Measurements from ENCODE around the gene HELQ. TPM values are rescaled to one million over a fixed set of nuclear protein-coding genes. Genes with fewer than 3 reads are reported as not detected.

Gene HELQ
- total and polyA plus RNA-seq, 2 of the 13 experiments (the other 11 are each of a cell fraction or from before 2014, with no cell fraction given) = 6.6 to 10.8 TPM

DNA sequence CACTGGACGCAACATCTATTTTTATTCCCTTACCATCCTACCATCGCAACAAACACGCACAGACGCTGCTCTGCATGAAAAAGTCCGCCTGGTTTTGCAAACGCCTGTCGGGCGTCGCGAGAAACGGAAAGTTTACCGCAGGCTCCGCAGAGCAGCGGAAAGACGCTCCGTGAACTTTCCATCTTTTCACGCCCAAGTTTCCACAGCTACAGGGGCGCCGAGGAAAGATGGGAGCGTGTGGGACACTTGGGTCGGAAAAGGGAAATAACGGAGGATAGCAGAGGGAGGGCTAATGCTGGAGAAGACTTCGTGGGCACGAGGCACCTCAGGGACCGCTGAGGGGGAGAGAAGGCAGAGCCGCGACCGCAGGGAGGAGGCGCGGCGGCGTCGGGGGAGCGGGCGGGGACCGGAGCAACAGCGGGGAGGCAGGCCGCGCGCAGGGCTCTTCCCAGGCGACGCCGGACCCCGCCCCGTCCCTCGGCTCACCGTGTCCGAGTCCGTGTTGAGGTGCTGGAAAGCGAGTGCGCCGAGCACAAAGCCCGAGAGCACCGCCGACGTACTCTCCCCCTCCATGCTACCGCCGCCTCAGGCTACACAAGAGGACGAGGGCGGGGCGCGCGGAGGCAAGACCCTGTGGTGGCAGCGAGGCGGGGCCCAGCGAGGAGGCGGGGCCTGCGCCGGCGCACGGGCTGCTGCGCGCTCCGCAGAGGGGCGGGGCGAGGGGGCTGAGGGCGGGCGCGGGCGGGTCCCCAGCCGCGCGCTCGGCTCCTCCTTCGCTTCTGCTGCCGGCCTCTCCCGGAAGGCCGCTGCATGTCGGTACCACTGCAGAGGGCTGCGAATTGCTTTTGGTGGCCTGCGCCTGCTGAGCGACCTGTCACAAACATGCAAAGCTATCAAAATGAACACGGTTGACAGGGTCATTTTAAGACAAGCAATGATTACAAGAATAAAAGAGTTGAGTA, 29.2 kb upstream of the HELQ start, which contains the start of gene ABRAXAS1 (continued):
- TF ChIP-seq, protein P1, sequence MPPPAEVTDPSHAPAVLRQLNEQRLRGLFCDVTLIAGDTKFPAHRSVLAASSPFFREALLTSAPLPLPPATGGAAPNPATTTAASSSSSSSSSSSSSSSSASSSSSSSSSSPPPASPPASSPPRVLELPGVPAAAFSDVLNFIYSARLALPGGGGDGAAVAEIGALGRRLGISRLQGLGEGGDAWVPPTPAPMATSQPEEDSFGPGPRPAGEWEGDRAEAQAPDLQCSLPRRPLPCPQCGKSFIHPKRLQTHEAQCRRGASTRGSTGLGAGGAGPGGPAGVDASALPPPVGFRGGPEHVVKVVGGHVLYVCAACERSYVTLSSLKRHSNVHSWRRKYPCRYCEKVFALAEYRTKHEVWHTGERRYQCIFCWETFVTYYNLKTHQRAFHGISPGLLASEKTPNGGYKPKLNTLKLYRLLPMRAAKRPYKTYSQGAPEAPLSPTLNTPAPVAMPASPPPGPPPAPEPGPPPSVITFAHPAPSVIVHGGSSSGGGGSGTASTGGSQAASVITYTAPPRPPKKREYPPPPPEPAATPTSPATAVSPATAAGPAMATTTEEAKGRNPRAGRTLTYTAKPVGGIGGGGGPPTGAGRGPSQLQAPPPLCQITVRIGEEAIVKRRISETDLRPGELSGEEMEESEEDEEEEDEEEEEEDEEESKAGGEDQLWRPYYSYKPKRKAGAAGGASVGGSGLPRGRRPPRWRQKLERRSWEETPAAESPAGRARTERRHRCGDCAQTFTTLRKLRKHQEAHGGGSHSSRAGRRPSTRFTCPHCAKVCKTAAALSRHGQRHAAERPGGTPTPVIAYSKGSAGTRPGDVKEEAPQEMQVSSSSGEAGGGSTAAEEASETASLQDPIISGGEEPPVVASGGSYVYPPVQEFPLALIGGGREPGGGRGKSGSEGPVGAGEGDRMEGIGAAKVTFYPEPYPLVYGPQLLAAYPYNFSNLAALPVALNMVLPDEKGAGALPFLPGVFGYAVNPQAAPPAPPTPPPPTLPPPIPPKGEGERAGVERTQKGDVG (CRISPR knock-in tag; IDR thresholded peaks at IDR 0.05; ENCODE audit: borderline replicate concordance) = no peak
- TF ChIP-seq KLF11 (CRISPR knock-in tag; IDR thresholded peaks at IDR 0.05) = no peak
- no peak for TF ChIP-seq ZNF773 (CRISPR knock-in tag; IDR thresholded peaks at IDR 0.05; ENCODE audit: borderline replicate concordance)
- TF ChIP-seq, protein P2, sequence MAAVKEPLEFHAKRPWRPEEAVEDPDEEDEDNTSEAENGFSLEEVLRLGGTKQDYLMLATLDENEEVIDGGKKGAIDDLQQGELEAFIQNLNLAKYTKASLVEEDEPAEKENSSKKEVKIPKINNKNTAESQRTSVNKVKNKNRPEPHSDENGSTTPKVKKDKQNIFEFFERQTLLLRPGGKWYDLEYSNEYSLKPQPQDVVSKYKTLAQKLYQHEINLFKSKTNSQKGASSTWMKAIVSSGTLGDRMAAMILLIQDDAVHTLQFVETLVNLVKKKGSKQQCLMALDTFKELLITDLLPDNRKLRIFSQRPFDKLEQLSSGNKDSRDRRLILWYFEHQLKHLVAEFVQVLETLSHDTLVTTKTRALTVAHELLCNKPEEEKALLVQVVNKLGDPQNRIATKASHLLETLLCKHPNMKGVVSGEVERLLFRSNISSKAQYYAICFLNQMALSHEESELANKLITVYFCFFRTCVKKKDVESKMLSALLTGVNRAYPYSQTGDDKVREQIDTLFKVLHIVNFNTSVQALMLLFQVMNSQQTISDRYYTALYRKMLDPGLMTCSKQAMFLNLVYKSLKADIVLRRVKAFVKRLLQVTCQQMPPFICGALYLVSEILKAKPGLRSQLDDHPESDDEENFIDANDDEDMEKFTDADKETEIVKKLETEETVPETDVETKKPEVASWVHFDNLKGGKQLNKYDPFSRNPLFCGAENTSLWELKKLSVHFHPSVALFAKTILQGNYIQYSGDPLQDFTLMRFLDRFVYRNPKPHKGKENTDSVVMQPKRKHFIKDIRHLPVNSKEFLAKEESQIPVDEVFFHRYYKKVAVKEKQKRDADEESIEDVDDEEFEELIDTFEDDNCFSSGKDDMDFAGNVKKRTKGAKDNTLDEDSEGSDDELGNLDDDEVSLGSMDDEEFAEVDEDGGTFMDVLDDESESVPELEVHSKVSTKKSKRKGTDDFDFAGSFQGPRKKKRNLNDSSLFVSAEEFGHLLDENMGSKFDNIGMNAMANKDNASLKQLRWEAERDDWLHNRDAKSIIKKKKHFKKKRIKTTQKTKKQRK (IDR thresholded peaks at IDR 0.05; ENCODE audit: low read length) = no peak
- no peak for TF ChIP-seq TBL1XR1 (IDR thresholded peaks at IDR 0.05; ENCODE audit: borderline replicate concordance, low read length, partially characterized antibody)
- no peak for TF ChIP-seq HOXA7 (CRISPR knock-in tag; IDR thresholded peaks at IDR 0.05)
- peak; percentile 85; the same call in 1 of the 2 replicates for TF ChIP-seq MYC (CRISPR knock-in tag; IDR thresholded peaks at IDR 0.05; ENCODE audit: borderline replicate concordance)
- TF ChIP-seq ZFAT (CRISPR knock-in tag; conservative IDR thresholded peaks at IDR 0.05) = no peak
- no peak for TF ChIP-seq JDP2 (CRISPR knock-in tag; IDR thresholded peaks at IDR 0.05; ENCODE audit: borderline replicate concordance)
- TF ChIP-seq TEAD3 (CRISPR knock-in tag; optimal IDR thresholded peaks at IDR 0.05; ENCODE audit: borderline replicate concordance) = peak; percentile 12
- no peak for TF ChIP-seq ZNF232 (CRISPR knock-in tag; IDR thresholded peaks at IDR 0.05; ENCODE audit: borderline replicate concordance)
- TF ChIP-seq ZFP62 (CRISPR knock-in tag; IDR thresholded peaks at IDR 0.05) = no peak
- TF ChIP-seq ZNF549 (CRISPR knock-in tag; IDR thresholded peaks at IDR 0.05) = no peak
- TF ChIP-seq PRPF4 (IDR thresholded peaks at IDR 0.05; ENCODE audit: low read depth, low read length, poor library complexity, severe bottlenecking) = no peak
- TF ChIP-seq, protein P3, sequence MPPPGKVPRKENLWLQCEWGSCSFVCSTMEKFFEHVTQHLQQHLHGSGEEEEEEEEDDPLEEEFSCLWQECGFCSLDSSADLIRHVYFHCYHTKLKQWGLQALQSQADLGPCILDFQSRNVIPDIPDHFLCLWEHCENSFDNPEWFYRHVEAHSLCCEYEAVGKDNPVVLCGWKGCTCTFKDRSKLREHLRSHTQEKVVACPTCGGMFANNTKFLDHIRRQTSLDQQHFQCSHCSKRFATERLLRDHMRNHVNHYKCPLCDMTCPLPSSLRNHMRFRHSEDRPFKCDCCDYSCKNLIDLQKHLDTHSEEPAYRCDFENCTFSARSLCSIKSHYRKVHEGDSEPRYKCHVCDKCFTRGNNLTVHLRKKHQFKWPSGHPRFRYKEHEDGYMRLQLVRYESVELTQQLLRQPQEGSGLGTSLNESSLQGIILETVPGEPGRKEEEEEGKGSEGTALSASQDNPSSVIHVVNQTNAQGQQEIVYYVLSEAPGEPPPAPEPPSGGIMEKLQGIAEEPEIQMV (CRISPR knock-in tag; IDR thresholded peaks at IDR 0.05; ENCODE audit: low read depth) = peak; percentile 72; the same call in 1 of the 2 replicates
- 0 out of 2 replicates have a peak, but pooled peaks have one; percentile 79 for TF ChIP-seq SMAD1 (CRISPR knock-in tag; IDR thresholded peaks at IDR 0.05; ENCODE audit: borderline replicate concordance, low read depth)
- no peak; the same call in 1 of the 2 replicates for TF ChIP-seq ZFP82 (CRISPR knock-in tag; IDR thresholded peaks at IDR 0.05; ENCODE audit: borderline replicate concordance)
- TF ChIP-seq ZNF451 (CRISPR knock-in tag; IDR thresholded peaks at IDR 0.05) = 0 out of 2 replicates have a peak, but pooled peaks have one; percentile 83
- TF ChIP-seq MIER2 (CRISPR knock-in tag; IDR thresholded peaks at IDR 0.05) = no peak; the same call in 1 of the 2 replicates
- peak; percentile 91; the same call in 1 of the 2 replicates for TF ChIP-seq ZNF879 (CRISPR knock-in tag; IDR thresholded peaks at IDR 0.05)
- peak; percentile 70; the same call in 1 of the 2 replicates for TF ChIP-seq ZBTB42 (CRISPR knock-in tag; IDR thresholded peaks at IDR 0.05)
